ENCODE measurements around the gene SUMF2. TPM values are rescaled to one million over a fixed set of nuclear protein-coding genes. Genes with fewer than 3 reads are reported as not detected.

Gene SUMF2
- total and polyA plus RNA-seq, 2 of the 13 experiments (the other 11 are each of a cell fraction or from before 2014, with no cell fraction given), result 48.9 to 54.4 TPM

DNA sequence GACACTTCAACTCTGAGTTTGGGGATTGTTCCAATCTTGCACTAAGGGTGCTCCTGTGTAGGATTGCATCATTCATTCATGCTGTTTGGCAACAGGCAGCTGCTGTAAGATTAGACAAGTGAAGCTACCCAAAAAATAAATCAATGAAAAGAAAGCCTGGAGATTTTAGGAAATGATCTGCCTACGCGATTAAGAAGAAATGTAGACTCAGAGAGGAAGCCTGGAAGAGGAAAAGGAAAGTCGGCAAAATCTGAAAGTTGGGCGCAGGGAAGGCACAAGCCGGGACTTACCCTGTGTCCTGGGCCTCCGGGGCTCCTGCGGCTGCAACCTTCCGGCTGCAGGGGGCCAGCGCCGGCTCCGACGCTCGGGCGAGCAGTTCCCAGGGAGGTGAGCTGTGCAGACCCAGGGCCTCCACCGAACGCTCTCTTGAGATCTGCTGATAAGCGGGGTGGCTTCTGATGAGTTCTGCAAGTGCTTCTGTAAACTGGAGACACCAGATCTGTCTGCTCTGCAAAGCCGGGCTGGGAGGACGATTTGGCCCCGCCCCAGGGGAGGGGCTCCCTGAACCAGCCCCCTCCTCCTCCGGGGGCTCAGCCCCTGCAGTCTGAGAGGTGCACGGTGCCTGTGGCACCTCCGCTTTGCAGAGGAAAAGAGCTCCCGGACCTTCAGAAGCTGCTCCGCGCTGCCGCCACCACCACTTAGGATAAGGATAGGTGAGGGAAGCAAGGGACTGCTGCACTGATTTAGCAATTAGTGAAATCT lies 30.2 kb upstream of the SUMF2 start (continued):
- TF ChIP-seq, protein P1, sequence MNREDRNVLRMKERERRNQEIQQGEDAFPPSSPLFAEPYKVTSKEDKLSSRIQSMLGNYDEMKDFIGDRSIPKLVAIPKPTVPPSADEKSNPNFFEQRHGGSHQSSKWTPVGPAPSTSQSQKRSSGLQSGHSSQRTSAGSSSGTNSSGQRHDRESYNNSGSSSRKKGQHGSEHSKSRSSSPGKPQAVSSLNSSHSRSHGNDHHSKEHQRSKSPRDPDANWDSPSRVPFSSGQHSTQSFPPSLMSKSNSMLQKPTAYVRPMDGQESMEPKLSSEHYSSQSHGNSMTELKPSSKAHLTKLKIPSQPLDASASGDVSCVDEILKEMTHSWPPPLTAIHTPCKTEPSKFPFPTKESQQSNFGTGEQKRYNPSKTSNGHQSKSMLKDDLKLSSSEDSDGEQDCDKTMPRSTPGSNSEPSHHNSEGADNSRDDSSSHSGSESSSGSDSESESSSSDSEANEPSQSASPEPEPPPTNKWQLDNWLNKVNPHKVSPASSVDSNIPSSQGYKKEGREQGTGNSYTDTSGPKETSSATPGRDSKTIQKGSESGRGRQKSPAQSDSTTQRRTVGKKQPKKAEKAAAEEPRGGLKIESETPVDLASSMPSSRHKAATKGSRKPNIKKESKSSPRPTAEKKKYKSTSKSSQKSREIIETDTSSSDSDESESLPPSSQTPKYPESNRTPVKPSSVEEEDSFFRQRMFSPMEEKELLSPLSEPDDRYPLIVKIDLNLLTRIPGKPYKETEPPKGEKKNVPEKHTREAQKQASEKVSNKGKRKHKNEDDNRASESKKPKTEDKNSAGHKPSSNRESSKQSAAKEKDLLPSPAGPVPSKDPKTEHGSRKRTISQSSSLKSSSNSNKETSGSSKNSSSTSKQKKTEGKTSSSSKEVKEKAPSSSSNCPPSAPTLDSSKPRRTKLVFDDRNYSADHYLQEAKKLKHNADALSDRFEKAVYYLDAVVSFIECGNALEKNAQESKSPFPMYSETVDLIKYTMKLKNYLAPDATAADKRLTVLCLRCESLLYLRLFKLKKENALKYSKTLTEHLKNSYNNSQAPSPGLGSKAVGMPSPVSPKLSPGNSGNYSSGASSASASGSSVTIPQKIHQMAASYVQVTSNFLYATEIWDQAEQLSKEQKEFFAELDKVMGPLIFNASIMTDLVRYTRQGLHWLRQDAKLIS (CRISPR knock-in tag; IDR thresholded peaks at IDR 0.05), result peak; percentile 69; the same call in 1 of the 2 replicates
- TF ChIP-seq SIX1 (CRISPR knock-in tag; IDR thresholded peaks at IDR 0.05; ENCODE audit: borderline replicate concordance), result 0 out of 2 replicates have a peak, but pooled peaks have one; percentile 22
- no peak; the same call in 1 of the 2 replicates for TF ChIP-seq ZNF552 (CRISPR knock-in tag; IDR thresholded peaks at IDR 0.05; ENCODE audit: borderline replicate concordance)
- TF ChIP-seq, protein P2, sequence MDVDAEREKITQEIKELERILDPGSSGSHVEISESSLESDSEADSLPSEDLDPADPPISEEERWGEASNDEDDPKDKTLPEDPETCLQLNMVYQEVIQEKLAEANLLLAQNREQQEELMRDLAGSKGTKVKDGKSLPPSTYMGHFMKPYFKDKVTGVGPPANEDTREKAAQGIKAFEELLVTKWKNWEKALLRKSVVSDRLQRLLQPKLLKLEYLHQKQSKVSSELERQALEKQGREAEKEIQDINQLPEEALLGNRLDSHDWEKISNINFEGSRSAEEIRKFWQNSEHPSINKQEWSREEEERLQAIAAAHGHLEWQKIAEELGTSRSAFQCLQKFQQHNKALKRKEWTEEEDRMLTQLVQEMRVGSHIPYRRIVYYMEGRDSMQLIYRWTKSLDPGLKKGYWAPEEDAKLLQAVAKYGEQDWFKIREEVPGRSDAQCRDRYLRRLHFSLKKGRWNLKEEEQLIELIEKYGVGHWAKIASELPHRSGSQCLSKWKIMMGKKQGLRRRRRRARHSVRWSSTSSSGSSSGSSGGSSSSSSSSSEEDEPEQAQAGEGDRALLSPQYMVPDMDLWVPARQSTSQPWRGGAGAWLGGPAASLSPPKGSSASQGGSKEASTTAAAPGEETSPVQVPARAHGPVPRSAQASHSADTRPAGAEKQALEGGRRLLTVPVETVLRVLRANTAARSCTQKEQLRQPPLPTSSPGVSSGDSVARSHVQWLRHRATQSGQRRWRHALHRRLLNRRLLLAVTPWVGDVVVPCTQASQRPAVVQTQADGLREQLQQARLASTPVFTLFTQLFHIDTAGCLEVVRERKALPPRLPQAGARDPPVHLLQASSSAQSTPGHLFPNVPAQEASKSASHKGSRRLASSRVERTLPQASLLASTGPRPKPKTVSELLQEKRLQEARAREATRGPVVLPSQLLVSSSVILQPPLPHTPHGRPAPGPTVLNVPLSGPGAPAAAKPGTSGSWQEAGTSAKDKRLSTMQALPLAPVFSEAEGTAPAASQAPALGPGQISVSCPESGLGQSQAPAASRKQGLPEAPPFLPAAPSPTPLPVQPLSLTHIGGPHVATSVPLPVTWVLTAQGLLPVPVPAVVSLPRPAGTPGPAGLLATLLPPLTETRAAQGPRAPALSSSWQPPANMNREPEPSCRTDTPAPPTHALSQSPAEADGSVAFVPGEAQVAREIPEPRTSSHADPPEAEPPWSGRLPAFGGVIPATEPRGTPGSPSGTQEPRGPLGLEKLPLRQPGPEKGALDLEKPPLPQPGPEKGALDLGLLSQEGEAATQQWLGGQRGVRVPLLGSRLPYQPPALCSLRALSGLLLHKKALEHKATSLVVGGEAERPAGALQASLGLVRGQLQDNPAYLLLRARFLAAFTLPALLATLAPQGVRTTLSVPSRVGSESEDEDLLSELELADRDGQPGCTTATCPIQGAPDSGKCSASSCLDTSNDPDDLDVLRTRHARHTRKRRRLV (CRISPR knock-in tag; IDR thresholded peaks at IDR 0.05), result 0 out of 2 replicates have a peak, but pooled peaks have one; percentile 40
- TF ChIP-seq SMYD3 (CRISPR knock-in tag; IDR thresholded peaks at IDR 0.05), result no peak
- peak; percentile 58; the same call in 1 of the 2 replicates for TF ChIP-seq KDM2A (CRISPR knock-in tag; IDR thresholded peaks at IDR 0.05; ENCODE audit: borderline replicate concordance, low read depth)
- TF ChIP-seq AGO2 (optimal IDR thresholded peaks at IDR 0.05; ENCODE audit: low read depth, low read length), result peak; percentile 59
- TF ChIP-seq KAT8 (CRISPR knock-in tag; IDR thresholded peaks at IDR 0.05), result peak; percentile 60
- TF ChIP-seq ZNF30 (CRISPR knock-in tag; IDR thresholded peaks at IDR 0.05), result no peak
- TF ChIP-seq, protein P3, sequence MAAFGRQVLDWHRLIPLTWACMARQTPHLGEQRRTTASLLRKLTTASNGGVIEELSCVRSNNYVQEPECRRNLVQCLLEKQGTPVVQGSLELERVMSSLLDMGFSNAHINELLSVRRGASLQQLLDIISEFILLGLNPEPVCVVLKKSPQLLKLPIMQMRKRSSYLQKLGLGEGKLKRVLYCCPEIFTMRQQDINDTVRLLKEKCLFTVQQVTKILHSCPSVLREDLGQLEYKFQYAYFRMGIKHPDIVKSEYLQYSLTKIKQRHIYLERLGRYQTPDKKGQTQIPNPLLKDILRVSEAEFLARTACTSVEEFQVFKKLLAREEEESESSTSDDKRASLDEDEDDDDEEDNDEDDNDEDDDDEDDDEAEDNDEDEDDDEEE (CRISPR knock-in tag; IDR thresholded peaks at IDR 0.05), result 0 out of 2 replicates have a peak, but pooled peaks have one; percentile 51
- TF ChIP-seq, protein P4, sequence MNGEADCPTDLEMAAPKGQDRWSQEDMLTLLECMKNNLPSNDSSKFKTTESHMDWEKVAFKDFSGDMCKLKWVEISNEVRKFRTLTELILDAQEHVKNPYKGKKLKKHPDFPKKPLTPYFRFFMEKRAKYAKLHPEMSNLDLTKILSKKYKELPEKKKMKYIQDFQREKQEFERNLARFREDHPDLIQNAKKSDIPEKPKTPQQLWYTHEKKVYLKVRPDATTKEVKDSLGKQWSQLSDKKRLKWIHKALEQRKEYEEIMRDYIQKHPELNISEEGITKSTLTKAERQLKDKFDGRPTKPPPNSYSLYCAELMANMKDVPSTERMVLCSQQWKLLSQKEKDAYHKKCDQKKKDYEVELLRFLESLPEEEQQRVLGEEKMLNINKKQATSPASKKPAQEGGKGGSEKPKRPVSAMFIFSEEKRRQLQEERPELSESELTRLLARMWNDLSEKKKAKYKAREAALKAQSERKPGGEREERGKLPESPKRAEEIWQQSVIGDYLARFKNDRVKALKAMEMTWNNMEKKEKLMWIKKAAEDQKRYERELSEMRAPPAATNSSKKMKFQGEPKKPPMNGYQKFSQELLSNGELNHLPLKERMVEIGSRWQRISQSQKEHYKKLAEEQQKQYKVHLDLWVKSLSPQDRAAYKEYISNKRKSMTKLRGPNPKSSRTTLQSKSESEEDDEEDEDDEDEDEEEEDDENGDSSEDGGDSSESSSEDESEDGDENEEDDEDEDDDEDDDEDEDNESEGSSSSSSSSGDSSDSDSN (CRISPR knock-in tag; IDR thresholded peaks at IDR 0.05), result peak; percentile 90
- 0 out of 2 replicates have a peak, but pooled peaks have one; percentile 46 for TF ChIP-seq SNAI1 (CRISPR knock-in tag; IDR thresholded peaks at IDR 0.05; ENCODE audit: borderline replicate concordance)
- 0 out of 2 replicates have a peak, but pooled peaks have one; percentile 86 for TF ChIP-seq ZNF891 (CRISPR knock-in tag; IDR thresholded peaks at IDR 0.05)
- 0 out of 2 replicates have a peak, but pooled peaks have one; percentile 16 for TF ChIP-seq BORCS8-MEF2B (CRISPR knock-in tag; IDR thresholded peaks at IDR 0.05)
- TF ChIP-seq ZNF550 (CRISPR knock-in tag; IDR thresholded peaks at IDR 0.05; ENCODE audit: borderline replicate concordance), result no peak

Measured in HepG2 (cell line).